HG03469 (cell line): ENCODE measurements around the gene TPBG.

Experiments
- ATAC-seq: cut with Tn5 transposase; IDR thresholded peaks from one replicate; pipeline ENCODE4 v1.9.1; 2021; ENCODE audit warnings: mild to moderate bottlenecking, moderate library complexity, moderate number of reproducible peaks; ENCODE audit not compliant: unreplicated experiment

Gene TPBG

DNA sequence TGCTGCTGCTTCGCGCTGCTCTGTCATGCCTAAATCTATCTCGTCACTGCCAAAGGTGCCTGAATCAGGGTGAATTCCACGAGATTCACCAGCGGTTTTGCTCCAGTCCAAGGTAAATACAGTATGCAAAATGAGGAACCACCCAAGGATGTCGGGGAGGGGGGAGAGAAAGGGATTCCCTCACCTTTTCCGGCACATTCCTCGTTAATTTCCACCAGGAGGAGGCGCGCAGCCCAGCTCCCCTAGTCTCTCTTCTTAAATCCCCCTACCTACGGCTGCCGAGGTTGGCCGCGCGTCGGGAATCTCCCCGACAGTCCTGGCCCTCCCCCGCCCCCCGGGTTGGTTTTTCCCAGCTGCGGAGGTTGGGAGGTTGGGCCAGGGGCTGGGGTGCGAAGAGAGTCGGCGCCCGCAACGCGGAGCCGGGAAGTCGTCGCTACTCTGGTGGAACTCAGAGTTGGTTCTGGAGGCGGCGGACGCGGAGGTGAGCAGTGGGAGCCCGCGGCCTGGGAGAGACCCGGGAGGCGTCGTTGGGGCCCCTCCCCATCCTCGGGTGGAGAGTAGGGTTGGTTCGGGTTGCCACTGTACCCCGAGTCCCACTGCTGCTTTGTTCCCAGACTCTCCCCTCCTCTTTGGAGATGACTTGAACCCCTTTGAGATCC lies at the start of gene TPBG:
Gene TPBG, plus strand, starts transcription at position 390 of the 659 bp plus-strand sequence. CDS start 1,145 bp downstream, outside the sequence.
- no peak for ATAC-seq

DNA sequence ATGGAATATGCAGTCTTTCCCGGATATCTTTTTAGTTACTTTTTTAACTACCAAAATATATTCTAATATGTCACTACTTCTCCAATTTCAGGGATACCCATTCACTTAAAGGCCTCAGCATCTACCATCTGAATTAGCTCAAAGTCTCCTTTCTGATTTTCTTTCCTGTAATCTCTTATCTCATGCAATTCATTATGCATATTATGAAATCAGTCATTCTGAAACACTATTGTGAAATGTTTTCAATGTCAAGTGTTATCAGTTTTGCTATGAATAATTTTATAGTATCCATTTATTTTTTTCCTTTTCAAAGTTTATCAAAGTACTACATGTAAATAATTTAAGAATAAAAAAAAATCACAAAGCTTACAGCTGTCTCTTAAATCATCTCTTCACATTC lies 41.2 kb upstream of the TPBG start:
- no peak for ATAC-seq

- ATAC-seq, result no peak
Observed at GRCh38 chr6:82329766-82330165, 33.9 kb upstream of the TPBG start.

DNA sequence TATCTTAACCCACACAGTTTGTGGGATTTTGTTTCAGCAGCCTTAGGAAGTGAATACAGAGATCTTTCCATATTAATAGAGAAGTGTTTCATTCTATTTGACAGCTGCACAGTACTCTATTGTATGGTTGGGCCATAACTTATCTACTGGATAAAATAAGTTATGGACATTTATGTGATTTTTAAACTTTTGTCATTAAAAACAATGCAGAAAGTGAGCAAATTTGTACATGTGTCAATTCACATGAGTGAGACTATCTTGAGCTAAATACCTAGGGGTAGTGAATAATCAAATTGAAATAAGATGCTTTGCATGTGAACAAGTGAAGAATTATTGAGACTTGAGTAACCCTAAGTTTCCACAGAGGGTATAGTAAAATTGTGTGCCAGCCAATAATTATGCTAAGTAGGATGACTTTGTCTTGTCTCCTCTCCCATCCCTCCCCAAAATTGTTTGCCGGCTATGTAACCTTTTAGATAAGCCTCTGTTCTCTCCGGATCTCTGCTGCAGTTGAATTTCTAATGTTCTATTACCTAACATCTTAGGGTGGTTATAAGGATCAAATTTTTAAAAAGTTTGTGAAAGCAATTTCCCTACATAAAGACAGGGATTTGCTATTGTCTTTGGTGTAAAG lies 33.3 kb upstream of the TPBG start:
- no peak for ATAC-seq

- no peak for ATAC-seq
Observed at GRCh38 chr6:82331031-82331773, 32.4 kb upstream of the TPBG start.

DNA sequence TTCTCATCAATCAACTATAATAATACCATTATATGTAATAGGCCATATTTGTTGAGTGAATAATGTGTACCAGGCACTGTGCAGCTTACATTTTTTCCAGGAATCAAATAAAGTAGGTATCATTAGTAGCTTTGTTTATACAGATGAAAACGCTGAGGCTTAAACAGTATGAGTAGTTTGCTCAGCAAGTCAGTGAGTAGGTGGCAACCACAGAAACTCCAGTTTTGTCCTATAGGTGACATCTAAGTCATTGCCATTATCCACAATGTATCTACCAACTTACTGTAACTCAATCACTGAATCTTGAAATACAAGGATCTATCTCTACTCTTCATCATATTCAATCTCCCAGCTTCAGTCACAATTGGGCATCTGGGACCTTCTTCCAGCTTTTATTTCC lies 29.8 kb upstream of the TPBG start:
- no peak for ATAC-seq

GRCh38 chr6:82337688-82338257 lies 25.8 kb upstream of the TPBG start:
- no peak for ATAC-seq

DNA sequence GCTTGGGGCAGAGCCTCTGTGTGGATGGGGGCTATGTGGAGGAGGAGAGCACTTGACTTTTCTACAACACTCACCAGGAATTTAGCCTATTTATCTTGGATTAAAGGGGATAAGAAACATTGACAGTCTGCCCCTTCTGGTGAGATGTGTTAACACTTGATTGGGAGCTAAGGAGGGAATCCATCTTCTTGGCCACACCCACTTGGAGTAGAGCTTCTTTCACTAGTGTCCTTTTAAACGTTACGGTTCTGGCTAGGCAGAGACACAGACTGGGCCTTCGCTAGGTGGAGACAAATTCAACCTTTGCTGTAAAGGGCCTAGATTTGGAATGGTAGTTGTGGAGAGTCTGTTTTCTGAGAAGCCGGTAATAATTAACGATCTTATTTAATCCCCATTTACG lies 15.5 kb upstream of the TPBG start:
- no peak for ATAC-seq

GRCh38 chr6:82353848-82354247 lies 9.8 kb upstream of the TPBG start:
- no peak for ATAC-seq

DNA sequence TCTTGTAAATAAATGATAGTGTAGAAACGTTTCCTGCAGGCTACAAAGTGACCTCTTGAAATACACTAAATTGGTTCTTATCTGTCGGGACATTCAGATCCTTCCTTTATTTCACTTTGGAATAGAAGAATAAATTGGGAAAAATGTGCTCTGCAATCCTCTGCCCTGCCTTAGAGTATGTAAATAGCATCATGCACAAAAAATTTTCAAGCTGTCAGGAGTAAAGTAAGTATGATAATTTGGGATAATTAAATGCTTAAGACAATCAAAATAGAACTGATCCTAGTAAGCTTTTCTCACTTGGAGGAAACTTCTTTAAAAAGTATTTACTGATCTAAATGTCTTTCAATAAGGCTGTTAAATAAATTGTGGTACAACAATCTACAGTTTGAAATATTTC lies 3.1 kb upstream of the TPBG start:
- ATAC-seq, result no peak

- ATAC-seq, result no peak
Observed at GRCh38 chr6:82361631-82362030, 2.0 kb upstream of the TPBG start.

DNA sequence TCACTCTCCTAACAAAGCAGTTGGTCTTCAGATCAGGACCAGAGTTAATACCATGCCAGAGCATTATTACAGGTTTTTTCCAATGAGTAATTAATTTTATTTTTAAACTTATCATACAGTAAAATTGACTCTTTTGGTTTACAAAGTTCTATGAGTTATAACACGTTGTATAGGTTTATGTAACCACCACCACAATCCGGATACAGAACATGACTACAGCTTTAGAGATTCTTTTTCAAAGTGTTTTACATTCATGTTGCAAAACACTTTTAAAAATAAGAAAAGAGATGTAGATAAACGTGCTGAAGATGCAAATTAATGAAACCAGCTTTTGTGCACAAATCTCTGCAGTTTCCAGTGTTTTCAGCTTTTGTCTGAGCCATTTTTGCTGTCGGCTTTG lies 1.5 kb upstream of the TPBG start:
- no peak for ATAC-seq

DNA sequence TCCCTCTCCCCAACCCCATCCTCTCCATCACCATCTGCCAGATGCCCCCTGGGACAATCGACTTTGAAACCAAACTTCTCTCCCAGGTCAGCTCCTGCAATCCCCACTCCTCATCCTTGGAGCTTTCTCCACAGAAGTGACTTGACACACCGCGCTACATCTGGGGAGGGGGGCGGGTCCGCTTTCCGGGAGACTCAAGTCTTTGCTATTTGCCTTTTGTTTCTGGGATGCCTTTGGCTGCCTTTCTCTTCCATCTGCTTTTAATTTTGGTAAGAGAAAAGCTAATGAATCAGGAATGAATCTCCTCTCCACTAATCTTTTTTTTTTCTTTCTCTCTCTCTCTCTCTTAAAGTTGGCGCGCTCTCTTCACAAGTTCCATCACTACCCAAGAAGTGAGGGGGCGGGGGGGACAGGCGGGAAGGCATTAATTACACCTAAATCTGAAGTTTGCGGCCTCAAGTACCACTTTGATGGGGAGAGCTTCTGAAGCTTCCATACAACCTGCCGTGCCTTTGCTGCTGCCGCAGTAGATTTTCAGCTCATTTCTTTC lies 664 bp upstream of the TPBG start:
- ATAC-seq, result no peak

GRCh38 chr6:82364087-82365015 lies 734 bp downstream of the TPBG start:
- no peak for ATAC-seq

GRCh38 chr6:82365016-82365795 lies 1.6 kb downstream of the TPBG start:
- no peak for ATAC-seq

GRCh38 chr6:82367704-82368103 lies 4.1 kb downstream of the TPBG start:
- ATAC-seq, result no peak

- no peak for ATAC-seq
Observed at GRCh38 chr6:82370788-82371187, 7.2 kb downstream of the TPBG start.

DNA sequence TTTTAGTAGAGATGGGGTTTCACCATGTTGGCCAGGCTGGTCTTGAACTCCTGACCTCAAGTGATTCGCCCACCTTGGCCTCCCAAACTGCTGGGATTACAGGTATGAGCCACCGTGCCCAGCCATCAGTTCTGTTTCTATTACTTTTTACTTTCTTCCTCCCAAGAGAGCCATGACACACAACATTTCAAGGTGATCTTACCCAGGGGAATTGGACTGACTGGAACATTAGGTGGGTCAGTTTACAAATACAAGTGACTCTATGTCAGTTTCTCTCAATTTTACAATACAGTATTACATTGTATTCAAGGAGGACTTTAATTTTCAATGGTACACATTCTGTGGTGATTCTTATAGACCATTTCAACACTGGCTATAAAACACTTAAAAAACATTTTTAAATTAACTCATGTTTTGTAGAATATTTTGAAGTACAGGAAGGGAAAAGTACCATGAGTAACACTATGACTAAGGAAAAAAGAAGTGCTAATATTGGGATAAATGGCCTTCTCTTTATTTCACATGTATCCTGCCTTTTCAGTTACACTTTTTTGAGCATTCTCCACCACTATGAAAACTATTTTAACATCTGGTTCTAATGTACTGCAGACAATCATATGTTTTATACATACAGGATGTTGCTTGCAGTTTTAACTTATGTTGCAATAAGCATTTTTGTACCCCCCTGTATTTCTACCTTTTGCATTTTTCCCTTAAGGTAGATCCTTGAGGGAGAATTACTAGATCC lies 8.4 kb downstream of the TPBG start:
- no peak for ATAC-seq

DNA sequence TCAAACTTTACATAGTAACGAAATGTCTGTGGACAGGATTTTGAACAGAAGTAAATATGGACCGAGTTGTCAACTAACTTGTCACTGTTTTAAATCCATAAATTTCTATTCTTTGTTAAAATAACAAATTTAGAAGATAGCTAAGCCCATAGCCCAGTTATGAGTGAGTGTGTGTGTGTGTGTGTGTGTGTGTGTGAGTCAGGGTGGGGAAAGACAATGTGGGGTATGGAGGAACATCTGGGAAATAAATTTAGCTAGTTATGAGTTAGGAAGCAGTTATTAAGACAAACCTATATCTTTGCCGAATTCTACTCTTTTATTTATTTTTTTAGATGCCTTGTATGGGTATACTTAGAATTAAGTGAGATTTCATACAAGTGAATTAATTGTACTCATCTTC lies 9.0 kb downstream of the TPBG start:
- ATAC-seq, result no peak
